NCI-H524 (cell line): Measurements from ENCODE around the gene PLPP3.

Experiments used
- DNase-seq, 2 experiments: peaks; one replicate each; lab custom pipeline; 2025; lab: John Stamatoyannopoulos, UW

Gene PLPP3

GRCh38 chr1:56496821-56497772, 82.3 kb downstream of the PLPP3 start:
- DNase-seq, result no peak

GRCh38 chr1:56496158-56496557, 83.2 kb downstream of the PLPP3 start:
- DNase-seq, result no peak

- peak in 1 of 2 experiments; percentile 51 for DNase-seq
These were observed 83.8 kb downstream of the PLPP3 start for GRCh38 chr1:56495538-56495937.

GRCh38 chr1:56494306-56494705, 85.1 kb downstream of the PLPP3 start:
- no peak for DNase-seq

GRCh38 chr1:56493826-56494225, 85.5 kb downstream of the PLPP3 start:
- no peak for DNase-seq

- DNase-seq, result no peak
These were observed 87.9 kb downstream of the PLPP3 start for GRCh38 chr1:56491441-56491840.

- DNase-seq, result no peak
These were observed 88.7 kb downstream of the PLPP3 start for GRCh38 chr1:56490619-56491018.

- no peak for DNase-seq
These were observed 89.7 kb downstream of the PLPP3 start for GRCh38 chr1:56489695-56490094.

- no peak for DNase-seq
These were observed 94.7 kb downstream of the PLPP3 start for GRCh38 chr1:56484695-56485094.

- DNase-seq, result no peak
These were observed 96.3 kb downstream of the PLPP3 start for GRCh38 chr1:56483104-56483503.

GRCh38 chr1:56482486-56482885, 96.9 kb downstream of the PLPP3 start:
- no peak for DNase-seq

GRCh38 chr1:56481140-56481694, 98.1 kb downstream of the PLPP3 start:
- peak; percentile 65 to 91 for DNase-seq

GRCh38 chr1:56478734-56479133, 100.6 kb downstream of the PLPP3 start:
- DNase-seq, result no peak

GRCh38 chr1:56477164-56478111, 101.9 kb downstream of the PLPP3 start:
- DNase-seq, result no peak

GRCh38 chr1:56473582-56474270, 105.6 kb downstream of the PLPP3 start:
- DNase-seq, result peak in 1 of 2 experiments; percentile 16

- no peak for DNase-seq
These were observed 106.5 kb downstream of the PLPP3 start for GRCh38 chr1:56472860-56473259.

- no peak for DNase-seq
These were observed 109.6 kb downstream of the PLPP3 start for GRCh38 chr1:56469640-56470371.

GRCh38 chr1:56468518-56468917, 110.8 kb downstream of the PLPP3 start:
- no peak for DNase-seq

GRCh38 chr1:56466538-56466937, 112.8 kb downstream of the PLPP3 start:
- no peak for DNase-seq

GRCh38 chr1:56464294-56464693, 115.1 kb downstream of the PLPP3 start:
- no peak for DNase-seq

- DNase-seq, result no peak
These were observed 116.0 kb downstream of the PLPP3 start for GRCh38 chr1:56463376-56463775.
